Endothelial cell of umbilical vein (primary cell): ENCODE results near the gene ASIP. TPM values are rescaled to one million over a fixed set of nuclear protein-coding genes. Genes with fewer than 3 reads are reported as not detected.
A peak's percentile ranks its signal among the peaks of the same experiment; 100 is the strongest.

ENCODE experiments used
- BruUV-seq: library from RNA; stranded (reverse); fragments of 400-500 nt; replicated peaks from 2 replicates; lab custom pipeline; 2021; lab: Mats Ljungman, UMichigan
- CTCF ChIA-PET: fragments of 300-600, 350-600 bp; sonication (Branson Sonifier 250); formaldehyde crosslinking; loops from one replicate; lab custom pipeline; 2021; ENCODE audit warnings: antibody characterized with exemption, inconsistent platforms; lab: Charles Lee
- POLR2A ChIA-PET: fragments of 300-600, 350-600 bp; sonication (Branson Sonifier 250); formaldehyde crosslinking; loops from one replicate; lab custom pipeline; 2021; ENCODE audit warnings: antibody characterized with exemption, inconsistent platforms; lab: Charles Lee
- DNase-seq: peaks from one replicate; pipeline ENCODE4 v3.0.0-alpha.2; 2011; ENCODE audit warnings: low read depth, low spot score
- FAIRE-seq: peaks from 2 replicates; lab custom pipeline; 2011; peaks lifted over from hg19 to GRCh38; lab: Jason Lieb, UNC
- H2AFZ ChIP-seq: 2 replicates; pipeline ENCODE4 v1.6.0; 2012; ENCODE audit warnings: low read depth, low read length, control low read depth, inconsistent platforms
- H3K27ac ChIP-seq: 2 replicates; pipeline ENCODE4 v1.5.1; 2011; ENCODE audit warnings: low read depth, mild to moderate bottlenecking, control low read depth, low read length, moderate library complexity; ENCODE audit not compliant: insufficient read depth
- H3K27me3 ChIP-seq, 2 experiments: 2 replicates each; pipeline versions ENCODE4 v1.6.0 to v1.6.1; 2011; ENCODE audit warnings: low read length in 2 of 2, mixed read lengths in 1 of 2; ENCODE audit not compliant: control insufficient read depth in 2 of 2, insufficient read depth in 2 of 2
- H3K36me3 ChIP-seq, 2 experiments: 2 replicates in 1 of 2; 3 replicates in 1 of 2; pipeline ENCODE4 v1.5.1; 2011; ENCODE audit warnings: low read length in 2 of 2, mild to moderate bottlenecking in 1 of 2, moderate library complexity in 1 of 2; ENCODE audit not compliant: control insufficient read depth in 2 of 2, insufficient read depth in 2 of 2; ENCODE audit errors: extremely low read depth in 1 of 2
- H3K4me1 ChIP-seq: 3 replicates; pipeline ENCODE4 v1.5.1; 2011; ENCODE audit warnings: mild to moderate bottlenecking, low read length; ENCODE audit not compliant: control insufficient read depth, insufficient read depth; ENCODE audit errors: extremely low read depth
- H3K4me2 ChIP-seq: 2 replicates; pipeline ENCODE4 v1.6.1; 2011; ENCODE audit warnings: low read length, control low read depth, mixed read lengths; ENCODE audit not compliant: insufficient read depth
- H3K4me3 ChIP-seq, 3 experiments: fragments of 200-600 bp in 1 of 3; sonication (generic), shearing (Covaris generic) in 1 of 3; replicated peaks in 1 of 3; 2 replicates each; pipeline ENCODE4 v1.5.1; 2011 to 2016; ENCODE audit warnings: control low read depth in 3 of 3, low read length in 3 of 3, mild to moderate bottlenecking in 2 of 3, inconsistent platforms in 1 of 3, low read depth in 1 of 3, moderate library complexity in 1 of 3; ENCODE audit not compliant: insufficient read depth in 1 of 3
- H3K79me2 ChIP-seq: 2 replicates; pipeline ENCODE4 v1.6.0; 2012; ENCODE audit warnings: low read length, inconsistent platforms; ENCODE audit not compliant: control insufficient read depth, insufficient read depth
- H3K9ac ChIP-seq: replicated peaks from 2 replicates; pipeline ENCODE3; 2011; ENCODE audit warnings: low read length, control low read depth; ENCODE audit not compliant: insufficient read depth; ENCODE audit errors: extremely low read depth
- H3K9me1 ChIP-seq: replicated peaks from 3 replicates; pipeline ENCODE4 v1.6.0; 2011; ENCODE audit warnings: mild to moderate bottlenecking, low read length; ENCODE audit not compliant: control insufficient read depth, insufficient read depth; ENCODE audit errors: extremely low read depth
- H3K9me3 ChIP-seq: replicated peaks from 2 replicates; pipeline ENCODE4 v1.5.1; 2012; ENCODE audit warnings: low read length, inconsistent platforms; ENCODE audit not compliant: control insufficient read depth, insufficient read depth
- H4K20me1 ChIP-seq: replicated peaks from 2 replicates; pipeline ENCODE3; 2011; ENCODE audit warnings: mild to moderate bottlenecking, low read length; ENCODE audit not compliant: control insufficient read depth, insufficient read depth; ENCODE audit errors: extremely low read depth
- CTCF ChIP-seq, 2 donors: IDR thresholded peaks; 1 replicate in 1 of 2; 2 replicates in 1 of 2; pipeline ENCODE4 v1.5.1; 2011; ENCODE audit warnings: low read length in 2 of 2, mild to moderate bottlenecking in 2 of 2, moderate library complexity in 2 of 2, control low read depth in 1 of 2, inconsistent platforms in 1 of 2, low read depth in 1 of 2; ENCODE audit not compliant: insufficient read depth in 1 of 2; ENCODE audit errors: extremely low read depth in 1 of 2
- EZH2 ChIP-seq: IDR thresholded peaks from 2 replicates; pipeline ENCODE4 v1.6.1; 2012; ENCODE audit warnings: borderline replicate concordance, low read depth, mild to moderate bottlenecking, moderate library complexity, low read length, inconsistent platforms; ENCODE audit not compliant: severe bottlenecking
- JUN ChIP-seq: IDR thresholded peaks from 2 replicates; pipeline ENCODE4 v1.6.1; 2011; ENCODE audit warnings: borderline replicate concordance, low read depth; ENCODE audit not compliant: insufficient read length, insufficient read depth
- MYC ChIP-seq: IDR thresholded peaks from one replicate; pipeline ENCODE4 v1.6.1; 2011; ENCODE audit warnings: mild to moderate bottlenecking, low read depth, low read length
- POLR2AphosphoS5 ChIP-seq: IDR thresholded peaks from 2 replicates; pipeline ENCODE4 v1.6.1; 2012; ENCODE audit warnings: low read depth, mild to moderate bottlenecking, control low read depth, low read length, moderate library complexity; ENCODE audit not compliant: insufficient read depth
- dilution Hi-C: fragments of 300-500 bp; cut with MboI; formaldehyde crosslinking; loops from one replicate; pipeline ENCODE4 v1.15.0; 2019; ENCODE audit warnings: low sequenced_read_pairs; ENCODE audit not compliant: extremely low pct_ligation_motif_present
- intact Hi-C: fragments of 100-400 bp; cut with micrococcal nuclease; formaldehyde crosslinking; loops from one replicate; pipeline ENCODE4 v1.10.0; 2022
- polyA plus RNA-seq, 4 experiments: library from polyadenylated mRNA; depleted of rRNA in 3 of 4; stranded (reverse) in 3 of 4; unstranded in 1 of 4; fragments of >200 nt; gene quantifications; 2 replicates each; pipeline versions ENCODE4 v1.2.1 to v1.2.3, GENCODE V29; 2011 to 2012; ENCODE audit warnings: missing spikeins in 1 of 4
- total RNA-seq: library from RNA; stranded (reverse); gene quantifications from 2 replicates; pipeline ENCODE4 v1.2.3, GENCODE V29; 2021

ASIP gene
- total and polyA plus RNA-seq, 2 donors (not counting 3 experiments of a cell fraction or from before 2014, with no cell fraction given): not detected

DNA sequence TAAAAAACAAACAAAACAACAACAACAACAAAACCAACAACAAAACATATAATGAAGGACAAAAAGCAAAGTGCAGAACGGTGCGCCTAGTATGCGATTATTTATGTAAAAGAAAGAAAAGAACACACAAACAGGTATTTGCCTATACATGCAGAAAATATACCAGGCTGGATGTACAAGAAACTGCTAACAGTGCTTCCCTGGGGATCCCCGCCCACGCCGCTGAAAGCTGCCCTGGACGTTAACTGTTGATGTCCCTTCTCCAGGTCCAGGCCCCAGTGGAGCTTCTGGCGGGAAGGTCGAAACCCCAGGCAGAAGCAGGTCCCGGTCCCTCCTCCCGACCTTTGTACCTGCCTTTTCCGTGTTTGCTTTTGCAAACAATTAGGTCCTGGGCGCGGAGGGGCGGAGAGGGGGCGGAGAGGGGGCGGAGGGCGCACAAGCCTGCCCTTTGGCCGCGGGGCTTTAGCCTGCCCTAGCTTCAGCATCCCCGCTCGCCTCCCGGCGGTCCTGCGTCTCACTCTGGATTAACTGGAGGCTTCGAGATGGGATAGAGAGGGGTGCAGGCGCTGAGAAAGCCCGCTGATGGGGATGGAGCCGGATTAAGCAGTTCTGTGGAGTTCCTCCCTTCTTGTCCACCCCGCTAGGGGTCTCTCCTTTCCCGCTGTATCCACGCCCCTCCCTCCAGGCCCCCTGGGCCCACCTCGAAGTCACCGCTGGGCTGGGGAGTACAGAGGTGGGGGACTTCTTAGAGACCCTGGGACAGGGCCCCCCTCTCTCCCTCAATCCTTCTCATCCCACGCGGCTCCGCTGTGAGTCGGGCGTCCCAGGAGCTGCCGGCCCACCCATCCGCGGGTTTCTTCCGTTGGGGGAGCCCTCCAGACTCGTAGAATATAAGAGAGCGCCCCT is 70.1 kb downstream of the ASIP start:
- TF ChIP-seq JUN: no peak
- TF ChIP-seq EZH2: no peak
- TF ChIP-seq CTCF (IDR thresholded peaks at IDR 0.05; ENCODE audit: extremely low read depth in 1 of 2, insufficient read depth in 1 of 2, low read depth in 1 of 2, low read length in 2 of 2): peak in 1 of 2 donors; percentile 19
- no peak for TF ChIP-seq POLR2AphosphoS5
- TF ChIP-seq MYC: no peak
- peak overlapping the region; percentile 22 for H3K4me2 ChIP-seq
- no peaks in the 10 kb centered on the region for H3K36me3 ChIP-seq
- intact Hi-C loops (loop anchor here (1.0 to 5.0 kb wide), 6 partner anchors 51 to 456 kb away; partner anchors contain the start of genes ITCH and TP53INP2), dilution Hi-C loops (no loop called here)
- DNase-seq: no peak
- no peaks in the 10 kb centered on the region for H3K9me1 ChIP-seq
- no peaks in the 10 kb centered on the region for H4K20me1 ChIP-seq
- no peaks in the 10 kb centered on the region for H3K9me3 ChIP-seq
- no TSS peak for BruUV-seq
- H3K27me3 ChIP-seq: no peaks in the 10 kb centered on the region
- CTCF ChIA-PET: interaction anchor here (0.7 to 5.6 kb wide), 43 partner anchors 9 to 476 kb away, joined by 3 to 107 read pairs (median 12); partner anchors contain the start of genes AHCY, DYNLRB1, ITCH and MAP1LC3A
- no peak overlapping the region for H3K9ac ChIP-seq
- H3K27ac ChIP-seq: no peak overlapping the region
- no peak for FAIRE-seq
- POLR2A ChIA-PET: interaction anchor here (2.5 kb wide), 1 partner anchor 52 kb away, joined by 9 read pairs; the partner anchor contains the start of gene ITCH
- no peaks in the 10 kb centered on the region for H3K79me2 ChIP-seq
- no peak overlapping the region for H3K4me3 ChIP-seq
- peaks cover 9% of the 10 kb centered on the region for H3K4me1 ChIP-seq
- H2AFZ ChIP-seq: peak overlapping the region; percentile 48
